Stimulated activated CD4-positive, alpha-beta T cell treated with anti-CD3 and anti-CD28 coated beads, Interleukin-1b, Interleukin-23, amount 100 ng/mL, for 48 hours (primary cell): ENCODE results near the gene MUC13.

Experiments used
- DNase-seq: peaks from one replicate; pipeline ENCODE4 v3.0.0-alpha.2; 2020

The MUC13 gene

DNA sequence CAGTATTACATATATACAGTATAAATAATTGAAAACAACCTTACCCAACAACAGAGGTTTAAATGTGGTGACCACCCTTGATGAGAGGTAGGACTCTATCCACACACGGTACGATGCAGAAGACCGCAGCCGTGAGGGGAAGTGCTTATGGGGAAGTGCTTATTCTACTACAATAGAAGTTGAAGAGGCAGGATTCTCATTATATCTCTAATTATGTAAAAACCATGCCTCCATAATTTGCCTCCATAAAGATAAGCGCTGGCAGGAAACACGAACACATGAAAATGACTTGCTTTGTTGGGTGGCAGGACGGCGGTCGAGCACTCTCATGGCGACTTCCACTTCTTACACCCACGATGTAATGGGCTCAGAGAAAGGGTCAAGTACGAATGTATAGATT, 7.2 kb upstream of the MUC13 start:
- DNase-seq: no peak

DNA sequence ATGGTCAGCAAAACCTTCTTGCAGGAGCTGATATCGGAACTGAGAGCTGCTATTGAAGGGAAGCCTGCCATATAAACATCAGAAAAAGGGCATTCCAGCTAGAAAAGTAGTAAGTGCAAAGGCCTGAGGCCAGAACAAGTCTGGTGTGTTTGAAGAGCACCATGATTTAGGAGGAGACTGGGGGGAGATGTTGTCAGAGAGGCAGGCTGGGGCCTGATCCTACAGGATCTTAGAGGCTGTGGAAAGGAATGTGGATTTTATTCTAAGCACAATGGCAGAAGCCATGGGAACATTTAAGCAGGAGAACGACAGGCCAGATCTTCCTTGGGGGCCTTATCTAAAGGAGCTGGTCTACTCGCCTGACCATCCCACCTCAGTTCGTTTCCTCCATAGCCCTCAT, 5.1 kb upstream of the MUC13 start:
- no peak for DNase-seq

DNA sequence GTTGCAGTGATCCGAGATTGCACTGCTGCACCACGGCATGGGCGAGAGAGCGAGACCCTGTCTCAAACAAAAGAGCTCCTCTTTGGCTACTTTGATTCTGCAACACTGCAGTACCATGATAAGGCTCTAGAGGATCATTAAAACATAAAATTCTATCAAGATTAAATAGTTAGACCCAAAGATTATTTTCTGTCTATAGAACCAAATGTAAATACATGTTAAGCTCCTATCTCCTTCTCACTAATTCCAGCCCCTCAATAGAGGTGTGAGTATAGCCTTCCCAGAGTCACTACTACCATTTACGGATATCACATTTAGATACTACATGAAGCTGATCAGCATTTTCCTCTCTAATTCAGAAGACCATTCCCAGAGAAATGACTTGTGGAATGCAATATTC, 4.3 kb upstream of the MUC13 start:
- DNase-seq: no peak

DNA sequence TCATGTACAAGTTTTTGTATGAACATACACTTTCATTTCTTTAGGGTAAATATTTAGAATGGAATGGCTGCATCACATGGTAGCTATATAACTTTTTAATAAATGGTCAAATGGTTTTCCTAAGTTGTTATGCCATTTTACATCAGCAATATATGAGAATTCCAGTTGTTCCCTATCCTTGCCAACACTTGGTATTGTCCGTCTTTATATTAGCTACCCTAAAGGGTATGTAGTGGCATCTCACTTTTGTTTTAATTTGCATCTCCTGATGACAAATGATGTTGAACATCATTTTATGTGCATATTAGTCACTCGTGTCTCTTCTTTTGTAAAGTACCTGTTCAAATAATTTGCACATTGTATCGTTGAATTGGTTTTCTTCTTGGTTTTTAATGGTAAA, 2.5 kb upstream of the MUC13 start:
- DNase-seq: no peak

DNA sequence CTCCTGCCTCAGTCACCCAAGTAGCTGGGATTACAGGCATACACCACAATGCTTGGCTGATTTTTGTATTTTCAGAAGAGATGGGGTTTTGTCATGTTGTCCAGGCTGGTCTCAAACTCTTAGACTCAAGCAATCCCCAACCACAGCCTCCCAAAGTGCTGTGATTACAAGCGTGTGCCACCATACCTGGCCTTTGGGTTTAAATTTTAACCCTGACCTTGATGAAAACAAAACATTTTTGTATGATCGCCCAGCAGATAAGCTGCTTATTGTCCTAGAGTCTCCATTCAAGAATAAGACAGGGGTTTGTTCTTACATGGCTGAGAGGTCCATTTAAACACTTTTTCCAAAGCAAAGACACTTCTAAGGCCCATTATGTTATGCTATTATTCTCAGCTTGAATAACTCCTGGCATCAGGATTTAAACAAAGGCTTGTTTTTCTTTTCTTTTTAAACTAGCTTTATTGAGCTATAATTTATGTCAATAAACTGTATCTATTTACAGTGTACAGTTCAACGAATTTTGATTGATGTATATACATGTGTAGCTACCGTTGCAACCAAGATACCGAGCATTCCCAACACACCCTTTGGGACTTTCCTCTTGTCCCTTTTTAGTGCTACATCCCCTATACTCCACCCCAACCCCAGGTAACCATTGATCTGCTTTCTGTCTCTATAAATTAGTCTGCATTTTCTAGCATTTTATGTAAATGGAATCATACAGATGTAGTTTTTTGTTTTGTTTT, 1.4 kb upstream of the MUC13 start:
- no peak for DNase-seq

DNA sequence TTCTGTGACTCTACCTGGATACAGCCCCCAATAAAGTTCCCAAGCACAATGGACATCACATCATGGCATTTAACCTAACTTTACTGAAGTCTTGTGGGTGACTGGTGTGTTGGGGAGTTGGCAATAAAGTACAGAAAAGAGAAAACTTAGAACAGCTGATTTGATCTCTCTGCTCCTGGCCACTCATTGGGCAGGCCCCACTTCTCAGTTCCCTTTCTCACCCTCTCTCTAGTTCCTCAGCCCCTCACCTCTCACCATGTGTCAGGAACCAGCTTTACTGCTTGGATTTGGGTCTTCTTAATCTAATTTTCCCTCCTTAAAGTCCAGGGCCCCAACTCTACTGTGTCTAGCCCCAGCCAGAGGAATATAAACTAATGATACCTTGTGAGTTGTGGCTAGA, 713 bp upstream of the MUC13 start:
- no peak for DNase-seq

DNA sequence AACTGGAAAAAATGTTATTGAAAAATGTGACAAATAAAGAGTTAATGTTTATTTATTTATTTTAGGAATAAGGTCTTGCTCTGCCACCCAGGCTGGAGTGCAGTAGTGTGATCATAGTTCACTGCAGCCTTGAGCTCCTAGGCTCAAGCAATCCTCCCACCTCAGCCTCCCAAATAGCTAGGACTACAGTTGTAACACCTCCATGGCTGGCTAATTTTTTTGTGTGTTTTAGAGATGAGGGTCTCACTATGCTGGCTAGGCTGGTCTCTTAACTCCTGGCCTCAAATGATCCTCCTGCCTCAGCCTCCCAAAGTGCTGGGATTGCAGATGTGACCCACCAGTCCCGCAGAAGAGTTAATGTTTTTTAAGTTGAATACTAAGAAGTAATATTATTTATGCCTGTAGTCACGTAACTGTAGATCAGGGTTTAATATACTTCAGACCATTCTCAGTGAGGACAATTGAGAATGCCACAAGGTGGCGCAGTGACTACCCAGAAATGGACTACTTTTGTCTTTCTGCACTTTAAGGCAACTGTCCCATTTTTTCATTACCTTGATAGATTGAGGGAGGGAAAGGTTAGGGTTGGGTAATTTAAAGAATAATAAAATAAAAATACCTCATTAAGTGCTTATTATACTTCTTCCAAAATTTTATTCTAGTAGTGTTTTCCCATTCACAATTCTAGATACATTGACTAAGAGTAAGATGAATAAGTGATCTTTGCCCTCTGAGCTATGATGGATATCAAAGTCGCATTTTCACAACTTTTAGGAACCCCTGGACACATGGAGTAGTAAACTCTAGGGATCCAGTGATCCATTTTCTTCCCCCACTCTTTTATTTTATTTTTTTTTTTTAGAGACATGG, 6.0 kb downstream of the MUC13 start:
- DNase-seq: peak; percentile 37

DNA sequence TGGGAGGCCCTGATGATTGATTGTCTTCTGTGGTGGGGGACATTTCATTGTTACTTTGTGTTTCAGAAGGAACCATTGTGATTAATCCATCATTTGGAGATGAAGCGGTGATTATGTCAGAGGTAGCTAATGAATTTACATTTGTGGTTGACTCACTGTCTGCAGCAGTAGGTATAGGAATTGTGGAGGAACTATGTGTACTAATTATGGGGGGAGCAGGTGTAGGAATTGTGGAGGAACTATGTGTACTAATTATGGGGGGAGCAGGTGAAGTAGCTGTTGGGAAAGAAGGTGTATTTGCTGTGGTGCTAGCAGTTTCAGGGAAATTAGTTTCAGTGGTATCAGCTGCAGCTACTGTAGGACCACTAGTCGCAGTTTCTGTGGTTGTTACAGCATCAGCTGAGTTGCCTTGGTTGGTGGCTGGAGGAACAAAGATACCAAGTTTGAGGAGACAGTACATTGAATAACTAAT, 6.9 kb downstream of the MUC13 start:
- DNase-seq: no peak

DNA sequence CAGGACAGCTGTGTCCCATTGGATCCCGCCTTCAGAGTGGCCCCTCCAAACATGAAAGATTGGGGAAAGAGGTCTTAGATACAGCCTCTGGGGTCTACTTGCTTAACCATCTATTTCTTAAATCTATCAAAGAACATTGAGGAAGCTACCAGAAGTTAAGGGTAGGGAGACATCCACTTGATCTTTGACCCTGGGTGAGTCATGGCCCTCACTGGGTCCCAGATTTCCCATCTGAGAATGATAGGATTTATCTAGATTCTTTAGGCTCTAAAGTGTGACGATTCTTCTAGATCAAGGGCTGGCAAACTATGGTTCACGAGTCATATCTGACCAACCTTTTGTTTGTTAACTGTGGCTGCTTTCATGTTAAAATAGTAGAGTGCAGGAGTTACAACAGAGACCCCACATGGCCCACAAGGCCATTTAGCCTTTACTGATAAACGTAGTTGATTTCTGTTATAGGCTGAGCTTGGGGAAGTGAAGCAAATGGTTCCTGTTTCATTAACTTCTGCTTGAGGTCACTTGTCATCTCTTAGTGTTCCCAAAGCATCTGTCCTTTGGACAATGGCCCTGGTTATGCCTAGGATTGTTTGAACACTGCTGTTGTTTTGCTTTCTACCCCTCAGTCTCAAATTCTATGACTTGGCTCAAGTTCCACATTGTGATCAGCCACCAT, 8.0 kb downstream of the MUC13 start:
- DNase-seq: no peak

DNA sequence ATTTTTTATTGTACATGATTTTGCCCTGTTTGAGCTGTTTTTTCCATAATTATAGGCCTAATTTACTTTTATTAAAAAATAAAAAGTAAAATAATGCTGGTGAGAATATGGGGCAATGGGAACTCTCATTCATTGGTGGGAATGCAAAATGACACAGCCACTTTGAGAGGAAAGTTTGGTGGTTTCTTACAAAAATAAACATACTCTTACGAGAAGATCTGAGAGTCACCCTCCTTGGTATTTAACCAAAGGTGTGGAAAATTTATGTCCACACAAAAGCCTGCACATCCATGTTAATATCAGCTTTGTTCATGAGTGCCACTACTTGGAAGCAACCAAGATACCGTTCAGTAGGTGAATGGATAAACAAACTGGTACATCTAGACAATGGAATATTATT, 9.8 kb downstream of the MUC13 start:
- no peak for DNase-seq

DNA sequence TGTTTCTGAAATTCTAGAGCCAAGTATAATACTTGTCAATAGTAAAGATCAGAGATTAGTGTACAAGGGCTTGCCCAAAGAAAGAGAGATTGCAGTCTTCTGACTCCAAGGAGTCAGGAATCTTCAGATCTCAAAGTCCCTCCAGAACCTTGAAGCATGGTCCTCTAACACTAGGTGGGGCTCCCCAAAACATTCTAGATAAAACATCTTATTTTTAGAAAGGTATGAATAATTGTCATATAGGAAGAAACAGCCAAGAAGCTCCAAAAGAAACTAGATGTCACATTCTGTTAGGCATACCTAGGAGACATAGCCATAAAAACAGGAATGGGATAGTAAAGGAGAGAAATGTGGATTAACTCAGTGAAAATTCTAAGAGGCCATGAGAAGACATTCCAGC, 10.7 kb downstream of the MUC13 start:
- no peak for DNase-seq

DNA sequence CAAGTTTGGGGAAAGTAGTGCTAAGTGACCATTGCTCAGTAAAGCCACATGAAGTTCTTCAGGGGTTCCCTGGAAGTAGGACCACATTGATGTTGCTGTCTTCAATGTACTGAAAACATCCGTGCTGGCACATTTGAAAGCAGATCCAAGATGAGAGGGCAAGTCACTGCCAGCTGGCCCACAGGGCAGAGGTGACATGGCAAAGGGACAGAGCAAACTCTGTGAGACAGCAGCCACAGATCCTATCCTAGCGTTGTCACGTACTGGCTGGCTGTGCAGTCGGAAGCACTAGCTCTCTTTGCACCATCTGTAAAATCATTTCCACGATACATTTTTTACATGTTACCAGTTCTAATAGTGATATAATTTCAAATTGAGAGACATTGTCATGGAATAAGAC, 13.8 kb downstream of the MUC13 start:
- no peak for DNase-seq

DNA sequence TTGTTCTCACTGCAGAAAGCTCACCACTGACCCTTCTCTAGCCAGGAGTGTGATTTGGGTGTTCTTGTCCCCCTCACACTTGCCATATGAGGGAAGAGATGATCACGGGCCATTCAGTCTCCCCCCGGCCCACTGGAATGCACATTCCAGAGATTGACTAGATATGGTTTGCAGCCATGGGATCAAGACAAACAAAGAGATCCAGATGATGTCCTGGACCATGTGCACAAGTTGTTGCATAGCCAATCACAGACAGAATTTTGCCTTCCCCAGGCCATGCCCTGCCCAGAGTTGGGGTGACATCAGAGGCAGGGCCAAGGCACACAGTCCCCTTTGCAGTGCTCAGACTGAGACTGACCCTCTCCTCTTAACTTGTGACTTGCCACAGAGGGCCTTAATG, 14.8 kb downstream of the MUC13 start:
- DNase-seq: no peak

DNA sequence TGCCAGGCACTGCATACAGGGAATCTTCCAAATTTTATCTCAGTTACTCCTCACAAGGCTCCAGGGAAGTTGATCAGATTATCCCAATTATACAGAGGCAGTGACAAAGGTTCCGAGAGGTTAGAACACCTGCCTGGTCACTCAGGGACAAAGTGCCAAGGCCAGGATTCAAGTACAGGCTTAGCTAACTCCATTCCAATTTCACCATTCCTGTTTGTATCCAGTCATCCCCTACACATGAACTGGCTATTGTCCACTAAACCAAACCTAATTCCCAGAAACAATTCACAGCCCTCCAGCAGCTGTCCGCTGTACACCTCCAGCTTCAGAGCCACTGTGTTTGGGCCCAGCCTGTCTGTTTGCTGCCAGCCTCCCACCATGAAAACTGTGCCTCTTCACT, 16.0 kb downstream of the MUC13 start:
- DNase-seq: no peak

DNA sequence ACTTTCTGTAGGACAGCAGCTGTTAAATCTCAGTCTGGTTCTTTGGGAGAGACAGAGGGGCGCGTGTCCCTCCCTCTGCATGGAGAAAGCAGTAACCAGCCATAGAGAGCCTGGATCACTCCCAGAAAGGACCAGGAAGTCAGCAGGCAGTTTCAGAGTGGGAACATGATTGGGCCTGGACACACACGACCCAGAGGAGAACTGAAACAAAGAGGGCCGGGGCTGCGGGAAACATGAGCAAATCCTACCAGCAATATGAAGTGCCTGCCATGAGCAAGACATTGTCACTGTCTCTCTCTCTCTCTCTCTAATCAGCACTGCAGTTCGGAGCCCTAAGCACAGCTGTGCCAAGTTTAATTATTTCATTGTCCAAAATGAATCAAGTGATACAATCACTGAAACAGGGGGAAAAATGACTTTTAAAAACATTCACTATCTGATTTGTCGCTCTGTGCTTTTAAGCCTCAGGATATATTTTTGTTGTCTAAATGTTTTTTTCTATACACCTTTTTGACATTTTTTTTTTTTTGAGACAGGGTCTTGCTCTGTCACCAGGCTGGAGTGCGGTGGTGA, 17.6 kb downstream of the MUC13 start:
- no peak for DNase-seq

DNA sequence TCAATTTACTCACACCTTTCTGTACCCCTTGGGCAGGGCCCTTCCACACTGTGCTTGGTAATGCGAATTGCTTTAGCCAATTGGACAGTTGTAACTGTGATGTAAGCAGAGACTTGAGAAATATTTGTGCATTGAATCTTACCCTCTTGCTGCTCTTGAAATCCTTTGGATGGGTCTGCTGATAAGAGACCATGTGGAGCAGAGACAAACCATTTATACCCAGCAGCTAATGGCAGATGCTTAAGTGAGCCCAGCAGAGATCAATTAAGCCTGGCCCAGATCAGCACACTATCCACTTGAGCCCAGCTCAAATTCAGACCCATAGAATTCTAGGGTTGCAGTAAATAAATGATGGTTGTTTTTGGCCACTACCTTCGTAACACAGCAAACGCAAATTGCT, 19.3 kb downstream of the MUC13 start:
- no peak for DNase-seq

DNA sequence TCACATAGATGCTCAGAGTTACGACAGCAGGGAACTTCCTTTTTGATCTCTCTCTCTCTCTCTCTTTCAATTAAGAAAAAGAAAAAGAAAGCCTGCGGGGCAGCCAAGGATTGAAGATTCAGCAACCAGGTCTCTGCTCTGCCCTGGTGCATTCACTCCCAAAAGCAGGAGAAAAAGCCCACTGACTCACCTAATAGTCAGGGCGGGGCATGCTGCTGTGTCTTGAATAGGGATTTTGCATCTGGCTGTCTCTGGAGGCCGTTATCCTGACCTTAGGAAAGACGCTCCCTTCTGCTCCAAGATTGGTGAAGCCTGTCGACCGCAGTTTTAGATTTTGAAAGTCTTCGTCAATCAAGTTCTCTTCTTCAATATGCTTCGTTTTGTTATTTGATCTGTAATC, 26.6 kb downstream of the MUC13 start:
- DNase-seq: no peak

DNA sequence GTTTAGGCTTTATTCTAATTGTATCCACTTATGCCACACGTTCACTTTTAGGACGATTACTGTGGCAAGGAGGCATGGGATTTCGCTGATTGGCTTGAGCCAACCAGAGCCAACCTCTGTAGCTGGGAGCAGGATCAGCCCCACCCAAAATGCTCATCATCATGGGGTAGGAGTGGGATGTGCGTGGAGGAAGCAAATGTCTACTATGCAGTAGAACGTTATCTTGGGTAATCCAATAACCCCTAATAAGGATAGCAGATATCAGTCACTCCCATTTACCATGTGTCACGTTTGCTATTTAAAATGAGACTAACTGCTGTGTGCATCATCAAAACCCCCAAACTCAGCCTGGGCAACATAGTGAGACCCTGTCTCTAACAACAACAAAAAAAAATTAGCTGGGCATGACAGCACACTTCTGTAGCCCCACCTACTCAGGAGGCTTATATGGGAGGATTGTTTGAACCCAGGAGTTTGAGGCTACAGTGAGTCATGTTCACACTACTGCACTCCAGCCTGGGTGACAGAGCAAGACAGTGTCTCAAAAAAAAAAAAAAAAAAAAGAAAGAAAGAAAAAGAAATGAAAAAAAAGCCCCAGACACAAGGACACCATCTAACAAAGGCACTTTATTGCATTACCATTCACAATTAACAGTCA, 29.6 kb downstream of the MUC13 start:
- DNase-seq: no peak

DNA sequence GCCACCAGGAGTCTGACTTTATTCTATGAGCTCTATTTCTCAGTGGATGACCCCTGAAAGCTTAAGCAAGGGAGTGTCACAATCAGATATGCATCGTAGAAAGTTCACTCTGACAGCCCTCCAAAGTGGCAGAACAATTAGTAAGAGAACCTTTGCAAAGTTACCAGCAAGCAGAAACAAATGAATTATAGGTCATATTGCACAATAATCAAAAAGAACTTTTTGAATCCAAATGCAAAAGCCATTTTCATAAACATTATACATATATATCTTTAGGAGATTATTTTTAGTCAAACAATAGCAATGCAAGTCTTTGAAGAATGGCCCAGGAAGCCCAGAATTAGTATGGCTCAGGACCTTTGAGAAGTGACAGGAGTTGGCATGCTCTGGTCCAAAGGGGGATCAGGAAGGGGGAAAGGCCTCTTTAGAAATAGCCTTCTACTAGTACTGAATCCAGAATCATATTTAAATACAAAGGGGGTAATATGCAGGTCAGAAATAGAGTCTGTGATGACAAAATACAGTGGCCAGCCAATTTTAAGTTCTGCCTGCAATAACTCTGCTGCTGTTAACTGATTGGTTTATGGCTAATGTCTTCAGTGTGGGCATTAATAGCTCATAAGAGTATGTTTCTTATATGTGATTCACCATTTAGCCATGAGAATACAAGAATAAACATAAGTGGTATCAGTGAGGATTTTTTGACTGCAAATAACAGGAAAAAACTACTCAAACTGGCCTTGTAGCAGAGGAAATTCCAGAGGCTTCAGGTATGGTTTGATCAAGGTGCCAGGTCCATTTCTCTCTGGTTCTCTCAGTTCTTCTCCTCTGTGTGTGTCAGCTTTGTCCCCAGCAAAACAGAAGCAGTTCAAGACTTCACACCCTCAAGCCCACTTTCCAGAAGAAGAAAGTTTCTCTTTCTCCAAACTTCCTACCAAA, 30.4 kb downstream of the MUC13 start:
- no peak for DNase-seq

DNA sequence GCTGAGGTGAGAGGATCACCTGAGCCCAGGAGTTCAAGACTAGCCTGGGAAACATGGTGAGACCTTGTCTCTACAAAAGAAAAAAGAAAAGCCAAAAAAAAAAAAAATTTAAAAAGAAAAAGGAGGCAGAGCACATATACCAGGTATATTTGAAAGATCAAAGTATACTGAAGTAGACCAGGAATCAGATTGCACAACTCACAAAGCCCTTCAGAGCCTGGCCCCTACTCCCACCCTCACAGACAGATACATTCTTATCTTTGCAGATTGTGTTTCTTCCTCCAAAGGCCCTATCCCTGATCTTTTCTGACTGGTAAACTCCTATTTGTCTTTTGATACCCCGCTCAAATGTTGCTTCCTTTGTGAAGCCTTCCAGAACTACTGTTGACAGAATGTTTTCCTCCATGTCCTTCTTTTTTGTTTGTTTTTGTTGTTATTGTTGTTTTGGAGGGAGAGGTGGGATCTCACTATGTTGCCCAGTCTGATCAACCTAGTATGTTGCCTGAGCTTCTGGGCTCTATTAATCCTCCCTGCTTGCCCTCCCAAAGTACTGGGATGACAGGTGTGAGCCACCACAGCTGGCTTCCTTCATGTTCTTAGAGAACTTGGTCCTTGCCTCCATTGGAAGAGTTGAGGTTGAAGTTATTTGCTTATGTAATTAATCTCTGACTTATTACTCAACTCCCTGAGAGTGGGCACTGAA, 37.6 kb downstream of the MUC13 start:
- no peak for DNase-seq

DNA sequence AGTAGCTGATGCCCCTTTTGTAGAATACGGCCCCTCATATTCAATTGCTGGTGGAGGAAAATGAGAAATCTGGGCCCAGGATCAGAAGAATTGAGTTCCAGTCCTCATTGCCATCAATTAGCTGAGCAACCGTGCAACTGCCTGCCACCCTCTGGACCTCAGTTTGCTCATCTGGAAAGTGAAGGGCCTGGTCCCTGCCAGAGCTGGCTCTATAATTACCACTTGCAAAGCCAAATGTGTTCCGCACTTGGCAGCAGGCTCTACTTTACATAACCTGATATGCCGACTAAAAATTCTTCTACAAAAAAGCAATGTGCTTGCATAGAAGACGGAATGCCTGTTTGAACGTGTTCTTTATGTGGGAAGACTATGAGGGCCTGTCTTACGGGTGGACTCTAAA, 38.8 kb downstream of the MUC13 start:
- no peak for DNase-seq
